H1 (cell line): ENCODE data around the gene UBQLN4. TPM values are rescaled to one million over a fixed set of nuclear protein-coding genes. Genes with fewer than 3 reads are reported as not detected.

ENCODE experiments used
- ATF3 ChIP-seq: IDR thresholded peaks from 2 replicates; pipeline ENCODE4 v1.6.1; 2011; ENCODE audit warnings: low read depth, mild to moderate bottlenecking, low read length; ENCODE audit not compliant: insufficient read depth
- BACH1 ChIP-seq: IDR thresholded peaks from 2 replicates; pipeline ENCODE4 v1.6.1; 2012; ENCODE audit warnings: low read length, improper control_type of control experiment
- BCL11A ChIP-seq, 2 experiments: IDR thresholded peaks; one replicate each; pipeline ENCODE4 v1.6.1; 2011; ENCODE audit warnings: low read depth in 2 of 2, low read length in 2 of 2, mild to moderate bottlenecking in 2 of 2
- CBX5 ChIP-seq: fragments of 300-800, 300-1000 bp; sonication (generic); IDR thresholded peaks from 2 replicates; pipeline ENCODE4 v1.7.1; 2016; ENCODE audit warnings: antibody characterized with exemption, low read length, low read depth
- CHD1 ChIP-seq: IDR thresholded peaks from 2 replicates; pipeline ENCODE4 v1.6.1; 2012; ENCODE audit warnings: low read depth, low read length, improper control_type of control experiment
- CTCF ChIP-seq, 3 experiments: IDR thresholded peaks; 1 replicate in 2 of 3; 2 replicates in 1 of 3; pipeline versions ENCODE4 v1.5.1 to v1.6.1; 2011; ENCODE audit warnings: low read length in 3 of 3, mild to moderate bottlenecking in 3 of 3, inconsistent platforms in 2 of 3, low read depth in 1 of 3, moderate library complexity in 1 of 3; ENCODE audit not compliant: insufficient read depth in 1 of 3; ENCODE audit errors: control extremely low read depth in 1 of 3
- FOSL1 ChIP-seq: IDR thresholded peaks from 2 replicates; pipeline ENCODE4 v1.6.1; 2011; ENCODE audit warnings: mild to moderate bottlenecking, low read depth, low read length, moderate library complexity; ENCODE audit not compliant: insufficient read depth
- GTF2F1 ChIP-seq: IDR thresholded peaks from 2 replicates; pipeline ENCODE4 v1.6.1; 2012; ENCODE audit warnings: low read depth, low read length, improper control_type of control experiment, borderline replicate concordance
- HDAC2 ChIP-seq, 2 experiments: fragments of 300-600 bp in 1 of 2; sonication (generic) in 1 of 2; IDR thresholded peaks; 2 replicates each; pipeline ENCODE4 v1.6.1; 2011 to 2012; ENCODE audit warnings: low read depth in 2 of 2, low read length in 2 of 2, mild to moderate bottlenecking in 2 of 2, moderate library complexity in 2 of 2, borderline replicate concordance in 1 of 2, inconsistent platforms in 1 of 2
- KDM1A ChIP-seq: fragments of 200-600, 300-600 bp; sonication (generic); IDR thresholded peaks from 2 replicates; pipeline ENCODE4 v1.7.1; 2016; ENCODE audit warnings: mild to moderate bottlenecking, low read length, borderline replicate concordance
- KDM5A ChIP-seq: fragments of 200-600 bp; IDR thresholded peaks from 2 replicates; pipeline ENCODE4 v1.7.1; 2012; ENCODE audit warnings: mild to moderate bottlenecking, low read length, inconsistent platforms, mixed read lengths
- NANOG ChIP-seq: IDR thresholded peaks from 2 replicates; pipeline ENCODE4 v1.6.1; 2011; ENCODE audit warnings: low read length, low read depth, mild to moderate bottlenecking, inconsistent platforms; ENCODE audit not compliant: insufficient read depth, poor library complexity, severe bottlenecking
- POLR2A ChIP-seq, 2 experiments: IDR thresholded peaks; 1 replicate in 1 of 2; 2 replicates in 1 of 2; pipeline ENCODE4 v1.6.1; 2011; ENCODE audit warnings: low read depth in 2 of 2, low read length in 2 of 2, mild to moderate bottlenecking in 2 of 2; ENCODE audit errors: control extremely low read depth in 1 of 2
- RBBP5 ChIP-seq: IDR thresholded peaks from 2 replicates; pipeline ENCODE4 v1.7.1; 2012; ENCODE audit warnings: low read depth, mild to moderate bottlenecking, inconsistent platforms, low read length, moderate library complexity, borderline replicate concordance
- RFX5 ChIP-seq: IDR thresholded peaks from 2 replicates; pipeline ENCODE4 v1.6.1; 2011; ENCODE audit warnings: low read depth, low read length, improper control_type of control experiment, borderline replicate concordance
- RXRA ChIP-seq: IDR thresholded peaks from 2 replicates; pipeline ENCODE4 v1.6.1; 2011; ENCODE audit warnings: low read depth, mild to moderate bottlenecking, low read length, moderate library complexity; ENCODE audit not compliant: insufficient read depth
- SAP30 ChIP-seq: fragments of 300-600 bp; sonication (generic); IDR thresholded peaks from 2 replicates; pipeline ENCODE4 v1.7.1; 2012; ENCODE audit warnings: low read length, moderate library complexity, mild to moderate bottlenecking, inconsistent platforms; ENCODE audit not compliant: insufficient read depth, insufficient replicate concordance
- SIX5 ChIP-seq: IDR thresholded peaks from 2 replicates; pipeline ENCODE4 v1.6.1; 2011; ENCODE audit warnings: mild to moderate bottlenecking, low read depth, low read length
- SP1 ChIP-seq: IDR thresholded peaks from 2 replicates; pipeline ENCODE4 v1.6.1; 2011; ENCODE audit warnings: low read depth, low read length
- TCF12 ChIP-seq: IDR thresholded peaks from 2 replicates; pipeline ENCODE4 v1.6.1; 2011; ENCODE audit warnings: low read depth, mild to moderate bottlenecking, low read length
- TEAD4 ChIP-seq: IDR thresholded peaks from 2 replicates; pipeline ENCODE4 v1.6.1; 2012; ENCODE audit warnings: low read depth, low read length, inconsistent platforms, mixed read lengths
- polyA plus RNA-seq, 7 experiments: library from polyadenylated mRNA; depleted of rRNA in 3 of 7; stranded (reverse) in 5 of 7; unstranded in 2 of 7; fragments of >200 nt in 5 of 7; fragments of 200-250 nt in 2 of 7; gene quantifications; 1 replicate in 5 of 7; 2 replicates in 1 of 7; 4 replicates in 1 of 7; pipeline versions ENCODE4 v1.2.1 to v1.2.3, GENCODE V29; 2011 to 2013; ENCODE audit warnings: missing spikeins in 2 of 7, mixed read lengths in 2 of 7
- total RNA-seq: library from RNA; stranded (reverse); fragmentation: NEBNext Ultra II Directional; extraction: Animal tissue kit (Norgen Biotek cat#: 25700); gene quantifications from 2 replicates; pipeline ENCODE4 v1.2.1, GENCODE V29; 2021

The UBQLN4 gene
- total and polyA plus RNA-seq, 2 of the 8 experiments (the other 6 are each of a cell fraction or from before 2014, with no cell fraction given) = 37.7 to 52.0 TPM

GRCh38 chr1:156082309-156083091 lies 28.9 kb upstream of the UBQLN4 start, which contains the start of gene MEX3A (continued):
- TF ChIP-seq TEAD4 (peak; percentile 74; the same call in 1 of the 2 replicates), KDM1A (no peak), FOSL1 (no peak), POLR2A (IDR thresholded peaks at IDR 0.05; ENCODE audit: control extremely low read depth in 1 of 2, low read depth in 2 of 2, low read length in 2 of 2) (peak; percentile 48 to 54; a peak in 2 of 3 replicates), BCL11A (IDR thresholded peaks at IDR 0.05; ENCODE audit: low read depth in 2 of 2, low read length in 2 of 2) (no peak), RFX5 (no peak), TCF12 (peak; percentile 58; the same call in 1 of the 2 replicates), SIX5 (peak; percentile 84), NANOG (peak; percentile 47), SP1 (peak; percentile 42; the same call in 1 of the 2 replicates), RBBP5 (peak; percentile 80), ATF3 (no peak), CBX5 (no peak), CHD1 (no peak), GTF2F1 (peak; percentile 39; the same call in 1 of the 2 replicates), KDM5A (no peak), HDAC2 (IDR thresholded peaks at IDR 0.05; ENCODE audit: borderline replicate concordance in 1 of 2, low read depth in 2 of 2, low read length in 2 of 2) (no peak; a peak in 1 of 4 replicates), RXRA (peak; percentile 73), BACH1 (no peak), CTCF (IDR thresholded peaks at IDR 0.05; ENCODE audit: control extremely low read depth in 1 of 3, insufficient read depth in 1 of 3, low read depth in 1 of 3, low read length in 3 of 3) (no peak), SAP30 (no peak)
